NCI-H446 treated with DMSO at 0.1 percent for 48 hours (cell line): ENCODE data around the gene ITFG1.
A peak's percentile ranks its signal among the peaks of the same experiment; 100 is the strongest.
"Not testable (repeated sequence)": the region's sequence is repeated elsewhere in the genome, so short reads cannot be mapped to it uniquely, and the experiment has no call there.

Source experiments
- DNase-seq: peaks from one replicate; lab custom pipeline; 2025; lab: John Stamatoyannopoulos, UW

The ITFG1 gene

DNA sequence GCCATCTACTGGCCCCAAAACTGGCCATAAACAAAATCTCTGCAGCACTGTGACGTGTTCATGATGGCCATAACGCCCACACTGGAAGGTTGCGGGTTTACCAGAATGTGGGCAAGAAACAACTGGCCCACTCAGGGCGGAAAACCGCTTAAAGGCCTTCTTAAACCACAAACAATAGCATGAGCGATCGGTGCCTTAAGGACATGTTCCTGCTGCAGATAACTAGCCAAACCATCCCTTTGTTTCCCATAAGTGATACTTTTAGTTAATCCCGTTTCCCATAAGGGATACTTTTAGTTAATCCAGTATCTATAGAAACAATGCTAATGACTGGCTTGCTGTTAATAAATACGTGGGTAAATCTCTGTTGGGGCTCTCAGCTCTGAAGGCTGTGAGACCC is 308.4 kb downstream of the ITFG1 start:
- DNase-seq = not testable (repeated sequence)

DNA sequence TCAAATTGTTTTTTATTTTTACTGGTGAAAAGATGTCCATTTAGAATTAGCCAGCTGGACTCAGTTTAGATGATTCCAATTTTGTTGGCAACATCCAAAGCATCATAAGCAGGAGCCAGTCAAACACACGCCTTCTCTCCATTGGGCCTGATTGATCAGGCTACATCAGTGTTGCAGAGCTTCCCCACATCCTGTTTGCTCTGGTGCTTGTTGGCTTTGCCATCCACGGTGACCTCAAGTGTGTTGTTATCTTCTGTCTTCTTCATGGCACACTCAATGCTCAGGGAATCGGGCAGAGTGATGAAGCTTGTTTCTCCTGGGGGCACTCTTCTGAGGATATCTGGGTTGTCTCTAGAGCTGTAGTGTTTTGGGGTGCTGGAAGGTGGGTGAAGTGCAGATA is 310.8 kb downstream of the ITFG1 start:
- DNase-seq = no peak

- no peak for DNase-seq
Observed at GRCh38 chr16:47144559-47144877, 316.3 kb downstream of the ITFG1 start.

GRCh38 chr16:47143677-47144558 is 316.9 kb downstream of the ITFG1 start, which contains the start of gene NETO2:
Gene NETO2 (minus strand): TSS chr16:47143945. CDS start chr16:47143612, 333 bp downstream.
- no peak for DNase-seq

GRCh38 chr16:47142821-47143676 is 317.8 kb downstream of the ITFG1 start:
- DNase-seq = peak; percentile 11

- DNase-seq = peak; percentile 3
Observed at GRCh38 chr16:47142486-47142820, 318.4 kb downstream of the ITFG1 start.

DNA sequence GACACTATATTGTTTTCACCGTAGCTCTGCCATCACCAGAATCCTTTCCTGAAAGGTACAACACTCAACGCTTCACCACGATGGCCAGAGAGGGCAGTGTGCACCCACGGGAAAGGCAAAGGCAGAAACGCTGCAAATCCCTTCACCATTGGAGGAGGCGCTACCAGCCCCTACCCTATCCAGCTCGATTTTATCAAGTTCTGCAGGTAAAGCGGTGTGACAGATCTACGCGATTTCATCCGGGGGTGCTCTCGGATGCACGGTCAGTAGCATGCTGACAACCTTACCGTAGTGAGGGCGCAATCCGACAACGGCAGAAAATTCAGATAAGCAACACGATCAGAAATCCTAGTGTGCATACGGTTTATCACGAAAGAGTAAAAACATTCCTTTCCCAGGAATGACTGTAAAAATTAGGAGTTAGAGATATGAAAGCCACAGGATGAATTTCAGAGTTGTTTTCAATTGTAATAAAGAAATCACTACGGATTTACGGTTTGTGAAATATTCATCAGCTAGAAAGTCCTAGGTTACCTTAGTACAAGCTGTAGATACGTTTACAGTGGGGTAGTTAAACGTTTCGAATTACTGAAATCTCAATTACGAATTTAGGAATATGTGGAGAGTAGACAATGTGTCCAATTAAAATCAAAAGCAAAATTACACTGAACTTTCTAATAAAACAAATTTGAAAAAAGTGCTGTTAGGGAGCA is 318.9 kb downstream of the ITFG1 start:
- peak; percentile 24 for DNase-seq

- DNase-seq = no peak
Observed at GRCh38 chr16:47140686-47141085, 320.2 kb downstream of the ITFG1 start.

DNA sequence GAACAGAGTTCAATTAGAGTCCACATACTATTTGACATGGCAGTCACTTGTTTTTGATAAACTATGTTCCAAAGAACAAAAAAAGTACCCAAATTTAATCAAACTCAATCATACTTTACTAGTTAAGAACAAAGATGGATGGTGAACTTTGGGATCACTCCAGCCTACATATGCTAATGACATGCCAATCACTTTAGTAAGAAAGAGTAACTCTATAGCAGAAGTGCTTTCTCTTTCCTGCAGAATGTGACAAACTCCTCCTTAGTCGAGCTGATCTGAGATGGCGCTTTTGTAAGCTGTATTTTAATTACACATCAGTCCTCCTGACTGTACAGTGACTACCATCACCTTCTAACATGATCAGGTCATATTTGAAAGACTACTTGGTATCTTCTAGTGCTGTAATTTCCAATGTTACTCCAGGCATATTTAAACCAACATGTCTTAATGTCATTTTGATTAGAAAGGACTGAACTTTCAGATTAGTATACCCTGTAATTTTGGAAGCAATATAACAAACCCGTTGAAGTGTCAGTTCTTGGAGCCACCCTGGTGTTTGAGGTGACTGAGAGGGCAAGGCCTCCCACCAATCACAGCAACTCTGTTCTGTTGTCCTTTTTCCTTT is 321.2 kb downstream of the ITFG1 start:
- no peak for DNase-seq

DNA sequence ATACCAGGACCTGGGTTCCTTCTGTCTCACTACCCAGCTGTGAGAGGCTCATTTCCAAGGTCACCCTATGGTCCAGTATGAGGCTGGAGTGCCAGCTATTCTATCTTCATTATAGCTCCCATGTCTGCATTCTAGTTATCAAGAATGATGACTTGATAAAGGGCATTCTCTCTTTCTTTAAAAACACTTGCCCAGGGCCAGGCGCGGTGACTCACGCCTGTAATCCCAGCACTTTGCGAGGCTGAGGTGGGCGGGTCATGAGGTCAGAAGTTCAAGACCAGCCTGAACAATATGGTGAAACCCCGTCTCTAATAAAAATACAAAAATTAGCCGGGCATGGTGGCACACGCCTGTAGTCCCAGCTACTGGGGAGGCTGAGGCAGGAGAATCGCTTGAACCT is 322.9 kb downstream of the ITFG1 start:
- DNase-seq = not testable (repeated sequence)

DNA sequence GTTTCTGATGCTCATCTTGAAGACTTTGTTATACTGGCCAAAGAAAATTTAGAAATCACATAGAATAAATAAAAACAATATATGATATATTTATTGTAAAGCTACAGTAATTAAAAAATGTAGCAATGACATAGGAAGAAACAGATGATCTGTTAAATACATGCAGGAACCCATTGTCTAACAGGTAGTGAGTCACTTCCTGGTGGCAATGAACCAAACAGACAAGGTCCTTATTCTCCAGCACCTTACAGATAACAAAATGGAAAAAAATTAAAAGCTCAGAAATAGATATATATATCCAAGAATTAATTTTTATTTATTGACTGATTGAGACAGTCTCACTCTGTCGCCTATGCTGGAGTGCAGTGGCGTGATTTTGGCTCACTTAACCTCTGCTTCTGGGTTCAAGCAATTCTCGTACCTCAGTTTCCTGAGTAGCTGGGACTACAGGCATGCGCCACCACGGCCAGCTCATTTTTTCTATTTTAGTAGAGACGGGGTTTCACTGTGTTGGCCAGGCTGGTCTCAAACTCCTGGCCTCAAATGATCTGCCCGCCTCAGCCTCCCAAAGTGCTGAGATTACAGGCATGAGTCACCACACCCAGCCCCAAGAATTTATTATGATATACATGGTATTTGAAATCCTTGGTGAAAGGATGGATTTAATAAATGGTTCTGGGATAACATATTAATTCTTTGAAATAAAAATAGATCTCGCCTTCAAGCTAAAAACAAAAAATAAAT is 324.6 kb downstream of the ITFG1 start:
- DNase-seq = no peak

GRCh38 chr16:47134550-47134949 is 326.3 kb downstream of the ITFG1 start:
- DNase-seq = no peak

- DNase-seq = no peak
Observed at GRCh38 chr16:47132308-47132707, 328.6 kb downstream of the ITFG1 start.

DNA sequence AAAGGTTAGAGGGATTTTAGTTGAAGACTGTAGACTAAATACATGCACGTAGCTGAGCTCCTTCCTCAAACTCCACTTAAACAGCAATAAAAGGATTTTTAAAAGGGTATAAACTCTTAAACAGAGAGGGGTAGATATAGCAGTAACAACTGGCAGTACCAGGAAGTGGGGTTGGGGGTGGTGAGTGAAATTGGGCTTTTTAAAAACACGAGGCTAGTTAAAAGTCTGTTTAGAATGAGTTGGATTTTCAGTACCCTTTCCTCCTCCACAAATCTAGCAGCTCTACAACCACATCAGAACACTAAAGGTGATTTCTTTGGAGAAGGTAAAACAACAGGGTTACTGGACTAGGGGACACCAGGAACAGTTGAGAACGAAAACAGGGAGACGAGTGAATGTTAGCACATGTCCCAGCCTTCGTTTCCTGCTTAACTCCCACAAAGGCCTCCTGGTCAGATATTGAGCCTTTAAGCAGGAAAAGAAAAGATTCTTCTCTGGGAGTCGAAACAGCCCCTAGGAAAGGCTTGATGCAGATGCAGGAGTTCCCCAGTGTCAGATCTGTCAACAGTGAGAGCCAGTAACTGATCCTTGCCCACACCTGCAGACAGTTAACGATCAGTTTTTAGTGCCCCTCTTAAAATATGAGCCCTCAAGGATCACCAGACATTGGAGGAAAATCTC is 331.0 kb downstream of the ITFG1 start:
- no peak for DNase-seq

DNA sequence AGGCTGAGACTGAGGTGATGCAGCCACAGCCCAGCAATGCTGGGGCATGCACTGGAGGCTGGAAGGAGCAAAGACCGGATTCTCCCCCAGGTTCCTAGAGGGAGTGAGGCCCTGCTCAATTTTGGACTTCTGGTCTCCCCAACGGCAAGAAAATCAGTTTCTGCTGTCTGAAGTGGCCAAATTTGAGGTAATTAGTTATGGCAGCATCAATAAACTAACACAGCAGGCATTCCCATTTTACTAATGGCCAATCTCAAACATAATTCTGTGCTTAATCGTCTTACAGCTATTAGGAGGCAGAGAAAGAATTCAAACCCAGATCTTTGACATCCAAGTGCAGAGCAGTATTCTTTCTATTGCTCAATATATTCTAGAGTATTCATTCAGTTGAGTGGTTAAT is 333.3 kb downstream of the ITFG1 start:
- no peak for DNase-seq

DNA sequence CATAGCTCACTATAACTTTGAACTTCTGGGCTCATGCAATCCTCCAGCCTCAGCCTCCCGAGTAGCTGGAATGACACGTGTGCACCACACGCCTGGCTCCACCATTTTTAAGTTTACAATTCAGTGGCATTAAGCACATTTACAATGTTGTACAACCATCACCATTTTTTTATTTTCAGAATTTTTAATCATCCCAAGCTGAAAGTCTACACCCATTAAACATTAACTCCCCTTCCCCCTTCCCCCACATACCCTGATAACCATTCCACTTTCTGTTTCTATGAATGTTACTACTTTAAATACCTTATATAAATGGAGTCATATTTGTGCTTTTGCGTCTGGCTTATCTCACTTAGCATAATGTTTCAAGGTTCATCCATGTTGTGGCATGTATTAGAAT is 335.1 kb downstream of the ITFG1 start:
- no peak for DNase-seq

GRCh38 chr16:47113130-47113529 is 347.7 kb downstream of the ITFG1 start:
- DNase-seq = no peak

- no peak for DNase-seq
Observed at GRCh38 chr16:47110939-47111338, 349.9 kb downstream of the ITFG1 start.

DNA sequence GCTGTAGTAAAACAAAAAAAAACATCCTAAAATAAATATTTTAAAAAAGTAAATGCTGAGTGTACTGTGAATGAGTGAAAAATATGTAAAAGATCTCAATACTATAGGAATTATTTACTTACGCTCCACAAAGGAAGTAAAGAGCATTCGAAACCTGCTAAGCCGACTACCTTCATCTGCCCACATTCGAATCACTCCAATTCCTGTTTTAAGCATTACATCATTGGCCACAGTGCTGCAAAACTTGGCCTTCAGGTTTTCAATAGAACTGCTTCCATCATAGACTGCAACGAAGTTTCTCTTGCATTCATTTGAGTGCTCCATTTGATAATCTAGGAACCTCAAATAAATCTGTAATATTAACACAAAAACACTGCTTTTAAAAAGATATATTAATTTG is 351.5 kb downstream of the ITFG1 start:
- DNase-seq = no peak
